ENCODE results near the gene TMEM231.

The TMEM231 gene

GRCh38 chr16:75497558-75497957 is 58.5 kb downstream of the TMEM231 start:
- Histone ChIP-seq H3K4me3 (ENCODE audit: low read length) (no peak overlapping the region), H3K9ac (ENCODE audit: low read depth, low read length) (no peak overlapping the region), H3K36me3 (ENCODE audit: insufficient read depth, low read length) (no peaks in the 10 kb centered on the region), H3K9me3 (replicated peaks; ENCODE audit: low read length) (no peaks in the 10 kb centered on the region), H3K27me3 (ENCODE audit: control insufficient read depth, insufficient read depth, low read length) (peaks cover 12% of the 10 kb centered on the region), H3K4me2 (ENCODE audit: low read length) (no peak overlapping the region), H3K4me1 (ENCODE audit: control insufficient read depth, insufficient read depth, low read length) (peaks cover 19% of the 10 kb centered on the region)

- Histone ChIP-seq H3K9me3 (replicated peaks; ENCODE audit: low read length) (no peaks in the 10 kb centered on the region), H3K4me3 (ENCODE audit: low read length) (peak within 1 kb of the TSS; percentile 62), H3K9ac (ENCODE audit: low read depth, low read length) (peak within 1 kb of the TSS; percentile 18), H3K4me2 (ENCODE audit: low read length) (peak within 1 kb of the TSS; percentile 82), H3K27me3 (ENCODE audit: control insufficient read depth, insufficient read depth, low read length) (peaks cover 12% of the 10 kb centered on the region), H3K36me3 (ENCODE audit: insufficient read depth, low read length) (no peaks in the 10 kb centered on the region), H3K4me1 (ENCODE audit: control insufficient read depth, insufficient read depth, low read length) (peaks cover 6% of the 10 kb centered on the region)
These were observed 60.9 kb downstream of the TMEM231 start, which contains the start of gene CHST6 for GRCh38 chr16:75495076-75495674. CHST6 (minus strand) TSS chr16:75495441; CDS start chr16:75479828, 15,613 bp downstream.

GRCh38 chr16:75494661-75495075 is 61.4 kb downstream of the TMEM231 start:
- Histone ChIP-seq H3K9me3 (replicated peaks; ENCODE audit: low read length) (no peaks in the 10 kb centered on the region), H3K4me3 (ENCODE audit: low read length) (peak overlapping the region; percentile 62), H3K9ac (ENCODE audit: low read depth, low read length) (peak overlapping the region; percentile 18), H3K36me3 (ENCODE audit: insufficient read depth, low read length) (no peaks in the 10 kb centered on the region), H3K4me1 (ENCODE audit: control insufficient read depth, insufficient read depth, low read length) (peaks cover 6% of the 10 kb centered on the region), H3K27me3 (ENCODE audit: control insufficient read depth, insufficient read depth, low read length) (peaks cover 12% of the 10 kb centered on the region), H3K4me2 (ENCODE audit: low read length) (peak overlapping the region; percentile 82)

GRCh38 chr16:75494184-75494583 is 61.9 kb downstream of the TMEM231 start:
- Histone ChIP-seq H3K4me1 (ENCODE audit: control insufficient read depth, insufficient read depth, low read length) (peaks cover 6% of the 10 kb centered on the region), H3K9me3 (replicated peaks; ENCODE audit: low read length) (no peaks in the 10 kb centered on the region), H3K4me2 (ENCODE audit: low read length) (peak overlapping the region; percentile 82), H3K27me3 (ENCODE audit: control insufficient read depth, insufficient read depth, low read length) (peaks cover 12% of the 10 kb centered on the region), H3K36me3 (ENCODE audit: insufficient read depth, low read length) (no peaks in the 10 kb centered on the region), H3K9ac (ENCODE audit: low read depth, low read length) (no peak overlapping the region), H3K4me3 (ENCODE audit: low read length) (no peak overlapping the region)

GRCh38 chr16:75491876-75492275 is 64.2 kb downstream of the TMEM231 start:
- no peaks in the 10 kb centered on the region for H3K9me3 ChIP-seq (replicated peaks; ENCODE audit: low read length)
- H3K4me1 ChIP-seq (ENCODE audit: control insufficient read depth, insufficient read depth, low read length): peaks cover 6% of the 10 kb centered on the region
- H3K27me3 ChIP-seq (ENCODE audit: control insufficient read depth, insufficient read depth, low read length): peaks cover 12% of the 10 kb centered on the region
- H3K4me2 ChIP-seq (ENCODE audit: low read length): no peak overlapping the region
- H3K9ac ChIP-seq (ENCODE audit: low read depth, low read length): no peak overlapping the region
- H3K4me3 ChIP-seq (ENCODE audit: low read length): no peak overlapping the region
- no peaks in the 10 kb centered on the region for H3K36me3 ChIP-seq (ENCODE audit: insufficient read depth, low read length)

GRCh38 chr16:75488322-75488721 is 67.7 kb downstream of the TMEM231 start:
- Histone ChIP-seq H3K4me1 (ENCODE audit: control insufficient read depth, insufficient read depth, low read length) (peaks cover 4% of the 10 kb centered on the region), H3K9ac (ENCODE audit: low read depth, low read length) (no peak overlapping the region), H3K9me3 (replicated peaks; ENCODE audit: low read length) (no peaks in the 10 kb centered on the region), H3K4me2 (ENCODE audit: low read length) (no peak overlapping the region), H3K36me3 (ENCODE audit: insufficient read depth, low read length) (no peaks in the 10 kb centered on the region), H3K4me3 (ENCODE audit: low read length) (no peak overlapping the region), H3K27me3 (ENCODE audit: control insufficient read depth, insufficient read depth, low read length) (no peaks in the 10 kb centered on the region)

Data from skeletal muscle satellite cell (primary cell).